GM10248 (cell line): Measurements from ENCODE around the gene SLC35E3.
"Not testable (repeated sequence)": the region's sequence is repeated elsewhere in the genome, so short reads cannot be mapped to it uniquely, and the experiment has no call there.

ENCODE experiments used
- CTCF ChIA-PET: fragments of 300-600 bp; sonication (Branson Sonifier 250); formaldehyde crosslinking; extraction: SDS; loops from one replicate; lab custom pipeline; 2021; ENCODE audit warnings: antibody characterized with exemption; lab: Yijun Ruan, JAX
- POLR2A ChIA-PET: fragments of 350-650 bp; sonication (Branson Sonifier 250); formaldehyde crosslinking; extraction: SDS; loops from one replicate; lab custom pipeline; 2020; ENCODE audit warnings: antibody characterized with exemption; lab: Yijun Ruan, JAX
- DNase-seq: peaks from one replicate; pipeline ENCODE4 v3.0.0; 2012; ENCODE audit errors: extremely low spot score
- TF ChIP-seq, protein P1 (sequence below): IDR thresholded peaks from 2 replicates; pipeline ENCODE4 v1.5.1; 2012; ENCODE audit warnings: mild to moderate bottlenecking, low read depth; ENCODE audit errors: extremely low read depth, missing control alignments, control extremely low read depth

Gene SLC35E3

DNA sequence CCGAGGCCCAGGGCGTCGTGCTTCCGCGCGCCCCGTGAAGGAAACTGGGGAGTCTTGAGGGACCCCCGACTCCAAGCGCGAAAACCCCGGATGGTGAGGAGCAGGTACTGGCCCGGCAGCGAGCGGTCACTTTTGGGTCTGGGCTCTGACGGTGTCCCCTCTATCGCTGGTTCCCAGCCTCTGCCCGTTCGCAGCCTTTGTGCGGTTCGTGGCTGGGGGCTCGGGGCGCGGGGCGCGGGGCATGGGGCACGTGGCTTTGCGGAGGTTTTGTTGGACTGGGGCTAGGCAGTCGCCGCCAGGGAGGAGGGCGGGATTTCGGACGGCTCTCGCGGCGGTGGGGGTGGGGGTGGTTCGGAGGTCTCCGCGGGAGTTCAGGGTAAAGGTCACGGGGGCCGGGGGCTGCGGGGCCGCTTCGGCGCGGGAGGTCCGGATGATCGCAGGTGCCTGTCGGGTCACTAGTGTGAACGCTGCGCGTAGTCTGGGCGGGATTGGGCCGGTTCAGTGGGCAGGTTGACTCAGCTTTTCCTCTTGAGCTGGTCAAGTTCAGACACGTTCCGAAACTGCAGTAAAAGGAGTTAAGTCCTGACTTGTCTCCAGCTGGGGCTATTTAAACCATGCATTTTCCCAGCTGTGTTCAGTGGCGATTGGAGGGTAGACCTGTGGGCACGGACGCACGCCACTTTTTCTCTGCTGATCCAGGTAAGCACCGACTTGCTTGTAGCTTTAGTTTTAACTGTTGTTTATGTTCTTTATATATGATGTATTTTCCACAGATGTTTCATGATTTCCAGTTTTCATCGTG, 62.6 kb downstream of the SLC35E3 start:
- POLR2A ChIA-PET = interaction anchor here (0.6 to 2.8 kb wide), 12 partner anchors 9 to 325 kb away, joined by 3 to 19 read pairs (median 4); partner anchors contain the start of genes RAP1B and SLC35E3
- DNase-seq = peak; percentile 82
- CTCF ChIA-PET = interaction anchor here (0.6 to 2.5 kb wide), 12 partner anchors 10 to 585 kb away, joined by 3 to 26 read pairs (median 4); no protein-coding TSS in a partner anchor
- TF ChIP-seq, protein P1, sequence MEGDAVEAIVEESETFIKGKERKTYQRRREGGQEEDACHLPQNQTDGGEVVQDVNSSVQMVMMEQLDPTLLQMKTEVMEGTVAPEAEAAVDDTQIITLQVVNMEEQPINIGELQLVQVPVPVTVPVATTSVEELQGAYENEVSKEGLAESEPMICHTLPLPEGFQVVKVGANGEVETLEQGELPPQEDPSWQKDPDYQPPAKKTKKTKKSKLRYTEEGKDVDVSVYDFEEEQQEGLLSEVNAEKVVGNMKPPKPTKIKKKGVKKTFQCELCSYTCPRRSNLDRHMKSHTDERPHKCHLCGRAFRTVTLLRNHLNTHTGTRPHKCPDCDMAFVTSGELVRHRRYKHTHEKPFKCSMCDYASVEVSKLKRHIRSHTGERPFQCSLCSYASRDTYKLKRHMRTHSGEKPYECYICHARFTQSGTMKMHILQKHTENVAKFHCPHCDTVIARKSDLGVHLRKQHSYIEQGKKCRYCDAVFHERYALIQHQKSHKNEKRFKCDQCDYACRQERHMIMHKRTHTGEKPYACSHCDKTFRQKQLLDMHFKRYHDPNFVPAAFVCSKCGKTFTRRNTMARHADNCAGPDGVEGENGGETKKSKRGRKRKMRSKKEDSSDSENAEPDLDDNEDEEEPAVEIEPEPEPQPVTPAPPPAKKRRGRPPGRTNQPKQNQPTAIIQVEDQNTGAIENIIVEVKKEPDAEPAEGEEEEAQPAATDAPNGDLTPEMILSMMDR = no peak

DNA sequence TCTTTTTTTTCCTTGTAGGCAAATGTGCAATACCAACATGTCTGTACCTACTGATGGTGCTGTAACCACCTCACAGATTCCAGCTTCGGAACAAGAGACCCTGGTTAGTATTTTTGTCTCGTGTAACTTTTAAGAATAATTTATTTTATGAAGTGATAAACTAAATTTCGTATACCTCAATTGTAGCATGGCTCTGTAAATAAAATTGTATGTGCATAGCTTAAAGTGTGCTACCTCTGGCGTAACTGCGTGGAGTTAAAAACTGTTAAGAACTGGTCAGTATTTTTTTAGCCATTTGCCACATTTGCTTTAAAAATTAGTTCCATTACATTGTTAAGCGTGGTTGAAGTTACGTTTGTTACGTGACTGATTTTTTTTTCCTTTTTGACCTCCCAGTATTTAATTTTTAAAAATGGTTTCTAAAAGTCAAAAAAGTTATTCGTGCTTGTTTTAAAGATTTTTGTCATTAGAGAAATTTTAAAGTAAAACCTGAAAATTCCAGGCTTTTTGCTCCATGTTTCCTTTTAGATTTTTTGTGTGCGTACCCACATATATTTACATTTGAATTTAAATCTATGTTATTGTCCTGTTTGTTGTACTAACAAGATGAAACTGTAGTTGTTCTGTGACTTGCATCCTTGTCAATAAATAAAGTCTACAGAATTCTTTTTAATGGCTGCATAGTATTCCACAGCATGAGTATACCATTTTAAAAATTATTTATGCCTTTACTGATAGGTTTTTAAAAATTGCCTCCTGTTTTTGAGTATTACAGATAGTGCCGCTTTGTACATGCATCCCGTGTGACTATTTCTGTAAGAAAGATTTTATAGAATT, 63.4 kb downstream of the SLC35E3 start:
- CTCF ChIA-PET = interaction anchor here (0.6 to 2.5 kb wide), 5 partner anchors 9 to 28 kb away, joined by 3 to 18 read pairs (median 3); no protein-coding TSS in a partner anchor
- no peak for DNase-seq
- TF ChIP-seq, protein P1 = no peak
- POLR2A ChIA-PET = interaction anchor here (0.7 to 2.8 kb wide), 8 partner anchors 8 to 325 kb away, joined by 3 to 19 read pairs (median 6); partner anchors contain the start of genes RAP1B and SLC35E3

DNA sequence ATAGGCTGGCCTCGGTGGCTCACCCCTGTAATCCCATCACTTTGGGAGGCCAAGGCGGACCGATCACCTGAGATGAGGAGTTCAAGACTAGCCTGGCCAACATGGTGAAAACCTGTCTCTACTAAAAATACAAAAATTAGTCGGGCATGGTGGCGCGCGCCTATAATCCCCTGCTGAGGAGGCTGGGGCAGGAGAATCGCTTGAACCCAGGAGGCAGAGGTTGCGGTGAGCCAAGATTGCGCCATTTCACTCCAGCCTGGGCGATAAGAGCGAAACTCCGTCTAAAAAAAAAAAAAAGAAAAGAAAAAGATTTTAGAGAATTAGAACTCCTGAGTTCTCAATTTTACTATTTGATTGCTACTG, 64.0 kb downstream of the SLC35E3 start:
- DNase-seq, CTCF ChIA-PET, POLR2A ChIA-PET: not testable (repeated sequence)

DNA sequence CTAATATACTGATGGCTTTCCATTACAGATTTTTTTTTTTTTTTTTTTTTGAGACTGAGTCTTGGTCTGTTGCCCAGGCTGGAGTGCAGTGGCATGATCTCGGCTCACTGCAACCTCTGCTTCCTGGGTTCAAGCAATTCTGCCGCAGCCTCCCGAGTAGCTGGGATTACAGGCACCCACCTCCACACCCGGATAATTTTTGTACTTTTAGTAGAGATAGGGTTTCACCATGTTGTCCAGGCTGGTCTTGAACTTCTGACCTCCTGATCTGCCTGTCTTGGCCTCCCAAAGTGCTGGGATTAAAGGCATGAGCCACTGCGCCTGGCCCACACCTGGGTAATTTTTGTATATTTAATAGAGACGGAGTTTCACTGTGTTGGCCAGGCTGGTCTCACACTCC, 65.6 kb downstream of the SLC35E3 start:
- DNase-seq = not testable (repeated sequence)
- ChIA-PET CTCF (interaction anchor here (3.1 kb wide), 1 partner anchor 19 kb away, joined by 21 read pairs; no protein-coding TSS in a partner anchor), POLR2A (interaction anchor here (0.6 to 0.7 kb wide), 2 partner anchors 120 to 173 kb away, joined by 3 to 11 read pairs; no protein-coding TSS in a partner anchor)

DNA sequence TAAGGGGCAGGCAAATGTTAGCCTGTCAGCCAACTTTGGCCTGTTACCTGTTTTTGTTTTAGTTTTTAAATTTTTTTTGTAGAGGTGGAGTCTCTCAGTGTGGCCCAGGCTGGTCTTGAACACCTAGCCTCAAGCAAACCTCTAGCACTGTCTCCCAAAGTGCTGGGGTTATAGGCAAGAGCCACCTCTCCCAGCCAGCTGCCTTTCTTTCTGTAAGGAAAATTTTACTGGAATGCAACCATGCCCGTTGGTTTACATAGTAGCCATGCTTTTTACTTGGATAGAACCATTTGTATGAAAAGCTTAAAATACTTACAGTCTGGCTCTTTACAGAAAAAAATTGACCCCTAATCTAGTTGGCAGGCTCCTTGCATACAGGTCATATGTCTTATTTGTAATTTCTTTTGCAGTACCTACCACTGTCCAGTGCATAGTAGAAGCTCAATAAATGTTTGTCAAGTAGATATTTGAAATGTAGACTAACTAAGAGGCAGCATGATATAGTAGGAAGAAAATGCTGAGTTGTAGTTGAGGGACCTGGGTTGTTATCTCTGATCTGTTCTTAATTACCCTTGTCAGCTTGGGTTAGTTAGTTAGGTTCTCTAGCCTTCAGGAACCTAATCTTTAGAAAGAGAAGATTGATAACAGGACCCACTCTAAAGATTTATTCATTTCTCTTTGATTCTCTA, 66.7 kb downstream of the SLC35E3 start:
- DNase-seq = no peak
- ChIA-PET CTCF (interaction anchor here (1.4 to 3.1 kb wide), 5 partner anchors 9 to 25 kb away, joined by 3 to 21 read pairs (median 4); no protein-coding TSS in a partner anchor), POLR2A (interaction anchor here (0.5 to 0.9 kb wide), 3 partner anchors 10 to 71 kb away, joined by 3 to 7 read pairs (median 3); no protein-coding TSS in a partner anchor)
- TF ChIP-seq, protein P1 = no peak

DNA sequence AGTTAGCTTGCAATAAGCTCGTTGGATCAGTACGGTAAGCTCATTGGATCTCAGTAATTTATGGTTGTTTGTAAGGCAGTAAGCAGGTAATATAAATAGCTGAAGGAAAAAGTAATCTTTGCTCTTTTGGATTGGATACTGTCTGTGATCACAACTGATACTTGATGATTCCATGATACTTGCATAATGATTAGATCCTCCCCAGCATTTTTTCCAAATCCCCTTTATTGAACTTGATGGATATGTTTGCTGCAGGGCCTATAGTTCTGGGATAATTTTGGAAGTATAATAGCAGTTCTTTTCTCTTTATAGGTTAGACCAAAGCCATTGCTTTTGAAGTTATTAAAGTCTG, 67.2 kb downstream of the SLC35E3 start:
- no peak for DNase-seq

More for the DNA sequence above, 67.2 kb downstream of the SLC35E3 start:
- ChIA-PET CTCF (interaction anchor here (0.9 to 3.1 kb wide), 6 partner anchors 8 to 454 kb away, joined by 3 to 21 read pairs (median 4); no protein-coding TSS in a partner anchor), POLR2A (interaction anchor here (0.5 to 0.9 kb wide), 3 partner anchors 10 to 71 kb away, joined by 3 to 7 read pairs (median 3); no protein-coding TSS in a partner anchor)
- TF ChIP-seq, protein P1 = no peak
